Measurements from ENCODE around the gene METTL22. TPM values are rescaled to one million over a fixed set of nuclear protein-coding genes. Genes with fewer than 3 reads are reported as not detected.
A peak's percentile ranks its signal among the peaks of the same experiment; 100 is the strongest.

The METTL22 gene
- total and polyA plus RNA-seq, 4 donors, result 39.6 to 49.7 (median 42.2) TPM

DNA sequence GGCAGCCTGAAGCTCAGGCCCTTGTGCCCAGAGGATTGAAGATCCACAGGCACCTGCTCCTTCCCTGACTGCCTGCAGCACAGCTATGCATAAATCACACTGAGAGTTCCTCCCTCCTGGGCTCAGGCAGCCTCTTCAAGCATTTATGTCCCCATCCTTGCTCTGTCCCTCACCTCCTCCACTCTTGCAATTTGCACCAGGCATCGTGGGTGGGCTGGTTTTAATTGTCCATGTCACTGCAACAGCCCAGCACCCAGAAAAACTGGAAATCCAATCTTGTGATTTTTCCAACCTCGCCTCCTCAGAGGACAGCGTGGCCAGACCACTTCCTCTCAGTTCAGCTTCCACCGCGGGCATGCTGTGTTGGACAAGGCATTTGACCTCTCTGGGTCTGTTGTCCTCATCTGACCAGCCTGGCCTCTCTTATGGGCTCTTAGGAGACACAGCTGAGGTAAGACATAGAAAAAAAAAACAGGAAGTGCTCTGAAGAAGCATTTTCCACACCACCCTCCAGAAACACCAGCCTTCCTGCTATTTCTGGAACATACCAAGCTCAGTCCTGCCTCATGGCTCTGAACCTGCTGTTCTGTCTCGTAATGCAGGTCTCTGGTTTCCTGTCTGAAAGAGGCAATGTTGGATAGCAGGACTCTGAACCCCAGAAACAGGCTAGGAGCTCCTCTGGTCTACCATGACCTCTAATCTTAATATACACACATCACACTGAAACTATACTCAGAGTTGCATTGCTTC is 39.5 kb upstream of the METTL22 start:
- intact Hi-C loops (cut with DNase I), result no loop called here
- DNase-seq (peak in 1 of 2 donors; percentile 82), ATAC-seq (ENCODE audit: low FRiP score) (no peak)
- 19% methylated on average over 6 of the region's 6 CpGs for WGBS, 2 donors
- Histone ChIP-seq H3K36me3 (ENCODE audit: control insufficient read depth in 1 of 2, insufficient read depth in 2 of 2, low read length in 1 of 2) (no peaks in the 10 kb centered on the region), H3K4me1 (ENCODE audit: control insufficient read depth in 1 of 2, insufficient read depth in 2 of 2, low read length in 2 of 2) (no peaks in the 10 kb centered on the region), H3K27me3 (ENCODE audit: control insufficient read depth in 1 of 2, insufficient read depth in 2 of 2, low read length in 1 of 2) (no peaks in the 10 kb centered on the region), H3K27ac (ENCODE audit: low read depth in 1 of 2, low read length in 2 of 2) (no peak overlapping the region), H3K4me3 (ENCODE audit: low read length in 2 of 2) (no peak overlapping the region), H3K9me3 (ENCODE audit: control insufficient read depth, low read length) (no peaks in the 10 kb centered on the region)

DNA sequence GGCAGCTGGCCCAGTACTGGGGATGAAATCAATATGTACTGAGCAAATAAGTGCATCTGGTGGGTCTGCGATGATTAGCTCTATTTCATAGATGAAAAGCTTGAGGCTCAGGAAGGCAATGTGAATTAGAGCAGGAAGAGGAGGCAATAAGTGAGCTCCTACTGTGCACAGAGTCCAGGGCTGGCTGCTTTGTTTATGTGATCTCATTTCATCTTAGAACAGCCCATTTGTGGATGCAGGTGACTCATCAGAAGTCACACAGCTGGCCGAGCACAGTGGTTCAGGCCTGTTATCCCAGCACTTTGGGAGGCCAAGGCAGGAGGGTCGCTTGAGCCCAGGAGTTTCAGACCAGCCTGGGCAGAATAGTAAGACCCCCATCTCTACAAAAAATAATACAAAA is 38.3 kb upstream of the METTL22 start:
- DNase-seq, result no peak
- Histone ChIP-seq H3K4me1 (ENCODE audit: control insufficient read depth in 1 of 2, insufficient read depth in 2 of 2, low read length in 2 of 2) (no peaks in the 10 kb centered on the region), H3K9me3 (ENCODE audit: control insufficient read depth, low read length) (no peaks in the 10 kb centered on the region), H3K36me3 (ENCODE audit: control insufficient read depth in 1 of 2, insufficient read depth in 2 of 2, low read length in 1 of 2) (no peaks in the 10 kb centered on the region), H3K27ac (ENCODE audit: low read depth in 1 of 2, low read length in 2 of 2) (no peak overlapping the region), H3K27me3 (ENCODE audit: control insufficient read depth in 1 of 2, insufficient read depth in 2 of 2, low read length in 1 of 2) (no peaks in the 10 kb centered on the region), H3K4me3 (ENCODE audit: low read length in 2 of 2) (no peak overlapping the region)
- ATAC-seq (ENCODE audit: low FRiP score), result no peak
- WGBS, 2 donors, result 84% methylated on average over 3 of the region's 3 CpGs
- intact Hi-C loops (cut with DNase I), result no loop called here

GRCh38 chr16:8583732-8584131 is 37.8 kb upstream of the METTL22 start:
- intact Hi-C loops (cut with DNase I), result no loop called here
- Histone ChIP-seq H3K36me3 (ENCODE audit: control insufficient read depth in 1 of 2, insufficient read depth in 2 of 2, low read length in 1 of 2) (no peaks in the 10 kb centered on the region), H3K4me1 (ENCODE audit: control insufficient read depth in 1 of 2, insufficient read depth in 2 of 2, low read length in 2 of 2) (no peaks in the 10 kb centered on the region), H3K4me3 (ENCODE audit: low read length in 2 of 2) (no peak overlapping the region), H3K27ac (ENCODE audit: low read depth in 1 of 2, low read length in 2 of 2) (no peak overlapping the region), H3K27me3 (ENCODE audit: control insufficient read depth in 1 of 2, insufficient read depth in 2 of 2, low read length in 1 of 2) (no peaks in the 10 kb centered on the region), H3K9me3 (ENCODE audit: control insufficient read depth, low read length) (no peaks in the 10 kb centered on the region)
- DNase-seq, result no peak
- no peak for ATAC-seq (ENCODE audit: low FRiP score)
- WGBS, 2 donors, result 64 to 74% methylated on average over 4 of the region's 4 CpGs

- WGBS, 2 donors, result 82 to 85% methylated on average over 2 of the region's 2 CpGs
- no peak for DNase-seq
Observed at GRCh38 chr16:8585041-8585440, 36.5 kb upstream of the METTL22 start.

GRCh38 chr16:8585857-8586256 is 35.6 kb upstream of the METTL22 start:
- WGBS, 2 donors, result 68 to 72% methylated on average over 3 of the region's 3 CpGs
- Histone ChIP-seq H3K4me3 (ENCODE audit: low read length in 2 of 2) (no peak overlapping the region), H3K27me3 (ENCODE audit: control insufficient read depth in 1 of 2, insufficient read depth in 2 of 2, low read length in 1 of 2) (no peaks in the 10 kb centered on the region), H3K36me3 (ENCODE audit: control insufficient read depth in 1 of 2, insufficient read depth in 2 of 2, low read length in 1 of 2) (no peaks in the 10 kb centered on the region), H3K4me1 (ENCODE audit: control insufficient read depth in 1 of 2, insufficient read depth in 2 of 2, low read length in 2 of 2) (no peaks in the 10 kb centered on the region), H3K9me3 (ENCODE audit: control insufficient read depth, low read length) (no peaks in the 10 kb centered on the region), H3K27ac (ENCODE audit: low read depth in 1 of 2, low read length in 2 of 2) (no peak overlapping the region)
- intact Hi-C loops (cut with DNase I), result no loop called here
- ATAC-seq (ENCODE audit: low FRiP score) (no peak), DNase-seq (no peak)

More at GRCh38 chr16:8585041-8585440, 36.5 kb upstream of the METTL22 start:
- Histone ChIP-seq H3K4me1 (ENCODE audit: control insufficient read depth in 1 of 2, insufficient read depth in 2 of 2, low read length in 2 of 2) (no peaks in the 10 kb centered on the region), H3K36me3 (ENCODE audit: control insufficient read depth in 1 of 2, insufficient read depth in 2 of 2, low read length in 1 of 2) (no peaks in the 10 kb centered on the region), H3K4me3 (ENCODE audit: low read length in 2 of 2) (no peak overlapping the region), H3K9me3 (ENCODE audit: control insufficient read depth, low read length) (no peaks in the 10 kb centered on the region), H3K27me3 (ENCODE audit: control insufficient read depth in 1 of 2, insufficient read depth in 2 of 2, low read length in 1 of 2) (no peaks in the 10 kb centered on the region), H3K27ac (ENCODE audit: low read depth in 1 of 2, low read length in 2 of 2) (no peak overlapping the region)
- no peak for ATAC-seq (ENCODE audit: low FRiP score)
- intact Hi-C loops (cut with DNase I), result no loop called here

GRCh38 chr16:8587065-8587464 is 34.4 kb upstream of the METTL22 start:
- H3K4me1 ChIP-seq (ENCODE audit: control insufficient read depth in 1 of 2, insufficient read depth in 2 of 2, low read length in 2 of 2), result no peaks in the 10 kb centered on the region
- no peak overlapping the region for H3K4me3 ChIP-seq (ENCODE audit: low read length in 2 of 2)
- no peaks in the 10 kb centered on the region for H3K36me3 ChIP-seq (ENCODE audit: control insufficient read depth in 1 of 2, insufficient read depth in 2 of 2, low read length in 1 of 2)
- DNase-seq, result no peak
- intact Hi-C loops (cut with DNase I), result no loop called here
- no peak for ATAC-seq (ENCODE audit: low FRiP score)
- H3K27me3 ChIP-seq (ENCODE audit: control insufficient read depth in 1 of 2, insufficient read depth in 2 of 2, low read length in 1 of 2), result no peaks in the 10 kb centered on the region
- H3K9me3 ChIP-seq (ENCODE audit: control insufficient read depth, low read length), result no peaks in the 10 kb centered on the region
- H3K27ac ChIP-seq (ENCODE audit: low read depth in 1 of 2, low read length in 2 of 2), result no peak overlapping the region

GRCh38 chr16:8588682-8589056 is 32.8 kb upstream of the METTL22 start:
- H3K4me1 ChIP-seq (ENCODE audit: control insufficient read depth in 1 of 2, insufficient read depth in 2 of 2, low read length in 2 of 2), result no peaks in the 10 kb centered on the region
- H3K4me3 ChIP-seq (ENCODE audit: low read length in 2 of 2), result no peak overlapping the region
- H3K9me3 ChIP-seq (ENCODE audit: control insufficient read depth, low read length), result no peaks in the 10 kb centered on the region
- no peak overlapping the region for H3K27ac ChIP-seq (ENCODE audit: low read depth in 1 of 2, low read length in 2 of 2)
- 1 to 2% methylated on average over 9 of the region's 9 CpGs for WGBS, 2 donors
- intact Hi-C loops (cut with DNase I), result no loop called here
- no peaks in the 10 kb centered on the region for H3K36me3 ChIP-seq (ENCODE audit: control insufficient read depth in 1 of 2, insufficient read depth in 2 of 2, low read length in 1 of 2)
- ATAC-seq (ENCODE audit: low FRiP score) (no peak), DNase-seq (no peak)
- H3K27me3 ChIP-seq (ENCODE audit: control insufficient read depth in 1 of 2, insufficient read depth in 2 of 2, low read length in 1 of 2), result no peaks in the 10 kb centered on the region

DNA sequence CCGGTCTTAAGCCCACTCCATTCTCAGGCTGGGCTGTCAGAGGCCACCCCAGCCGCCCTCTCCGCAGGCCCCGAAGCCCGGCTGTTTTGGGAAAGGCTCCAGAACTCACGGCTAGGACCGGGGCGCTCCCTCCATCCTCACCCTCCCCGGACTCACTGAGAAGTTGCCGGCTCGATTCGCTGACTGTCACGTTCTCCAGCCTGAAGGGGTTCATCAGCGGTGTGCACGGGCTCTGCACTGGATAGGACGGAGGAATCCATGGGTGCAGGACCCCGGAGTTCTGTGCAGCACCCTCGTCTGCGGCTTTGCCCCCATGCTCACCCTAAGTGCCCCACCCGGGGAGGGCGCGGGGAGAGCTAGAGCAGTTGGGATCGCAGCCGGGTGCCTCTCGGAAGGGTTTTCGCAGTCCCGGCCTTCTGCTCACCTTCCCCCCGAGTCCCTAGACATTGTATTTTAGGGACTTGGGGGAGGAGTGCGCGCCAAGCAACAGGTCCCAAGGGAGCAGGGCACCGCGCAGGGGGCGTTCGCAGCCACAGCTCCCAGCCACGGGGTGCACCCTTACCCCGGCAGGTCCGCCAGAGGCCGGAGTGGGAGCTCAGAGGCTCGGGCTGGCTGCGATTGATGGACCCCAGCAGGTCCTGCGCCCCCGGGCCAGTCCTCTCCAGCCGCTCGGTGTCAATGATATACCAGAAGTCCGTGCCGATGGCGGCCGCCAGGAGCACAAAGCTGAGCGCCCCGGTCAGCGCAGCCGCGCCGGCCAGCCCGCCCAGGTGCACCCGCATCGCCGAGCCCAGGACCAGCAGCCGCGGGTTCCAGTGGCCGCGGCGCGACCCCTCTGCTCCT is 32.2 kb upstream of the METTL22 start:
- peak; percentile 22 for ATAC-seq (ENCODE audit: low FRiP score)
- intact Hi-C loops (cut with DNase I), result no loop called here
- peak overlapping the region; percentile 0 to 5 for H3K4me3 ChIP-seq (ENCODE audit: low read length in 2 of 2)

More for the DNA sequence above, 32.2 kb upstream of the METTL22 start:
- no peaks in the 10 kb centered on the region for H3K9me3 ChIP-seq (ENCODE audit: control insufficient read depth, low read length)
- H3K27me3 ChIP-seq (ENCODE audit: control insufficient read depth in 1 of 2, insufficient read depth in 2 of 2, low read length in 1 of 2), result no peaks in the 10 kb centered on the region
- DNase-seq, result no peak
- H3K36me3 ChIP-seq (ENCODE audit: control insufficient read depth in 1 of 2, insufficient read depth in 2 of 2, low read length in 1 of 2), result no peaks in the 10 kb centered on the region
- WGBS, 2 donors, result 1 to 2% methylated on average over 50 to 64 of the region's 64 CpGs
- no peaks in the 10 kb centered on the region for H3K4me1 ChIP-seq (ENCODE audit: control insufficient read depth in 1 of 2, insufficient read depth in 2 of 2, low read length in 2 of 2)
- no peak overlapping the region for H3K27ac ChIP-seq (ENCODE audit: low read depth in 1 of 2, low read length in 2 of 2)

Measured in aorta (tissue), 5 donors.